Measurements from ENCODE around the gene CSTB.

Gene CSTB

DNA sequence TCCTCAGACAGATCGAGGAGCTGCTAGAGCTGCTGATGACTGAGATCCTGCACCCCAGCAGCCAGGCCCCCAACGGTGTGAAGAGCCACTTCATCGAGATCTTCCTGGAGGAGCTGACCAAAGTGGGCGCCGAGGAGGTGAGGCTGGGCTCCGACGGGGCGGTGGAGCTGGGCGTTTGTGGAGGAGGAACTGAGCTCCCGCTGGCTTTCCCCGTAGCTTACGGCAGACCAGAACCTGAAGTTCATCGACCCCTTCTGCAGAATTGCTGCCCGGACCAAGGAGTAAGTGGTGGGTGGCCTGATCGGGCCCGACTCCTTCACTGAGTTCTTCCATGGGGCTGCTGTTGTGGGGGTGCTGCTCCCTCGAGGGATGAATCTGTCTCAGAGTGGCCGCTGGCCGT is 21.3 kb upstream of the CSTB start:
- peaks cover 41 to 99% of the 10 kb centered on the region in 2 experiments for H3K36me3 ChIP-seq (ENCODE audit: control insufficient read depth in 2 of 2, insufficient read depth in 1 of 2, low read length in 2 of 2)
- no peaks in the 10 kb centered on the region for H3K9me3 ChIP-seq (ENCODE audit: control insufficient read depth, insufficient read depth, low read depth, low read length)
- TF ChIP-seq, protein P1, sequence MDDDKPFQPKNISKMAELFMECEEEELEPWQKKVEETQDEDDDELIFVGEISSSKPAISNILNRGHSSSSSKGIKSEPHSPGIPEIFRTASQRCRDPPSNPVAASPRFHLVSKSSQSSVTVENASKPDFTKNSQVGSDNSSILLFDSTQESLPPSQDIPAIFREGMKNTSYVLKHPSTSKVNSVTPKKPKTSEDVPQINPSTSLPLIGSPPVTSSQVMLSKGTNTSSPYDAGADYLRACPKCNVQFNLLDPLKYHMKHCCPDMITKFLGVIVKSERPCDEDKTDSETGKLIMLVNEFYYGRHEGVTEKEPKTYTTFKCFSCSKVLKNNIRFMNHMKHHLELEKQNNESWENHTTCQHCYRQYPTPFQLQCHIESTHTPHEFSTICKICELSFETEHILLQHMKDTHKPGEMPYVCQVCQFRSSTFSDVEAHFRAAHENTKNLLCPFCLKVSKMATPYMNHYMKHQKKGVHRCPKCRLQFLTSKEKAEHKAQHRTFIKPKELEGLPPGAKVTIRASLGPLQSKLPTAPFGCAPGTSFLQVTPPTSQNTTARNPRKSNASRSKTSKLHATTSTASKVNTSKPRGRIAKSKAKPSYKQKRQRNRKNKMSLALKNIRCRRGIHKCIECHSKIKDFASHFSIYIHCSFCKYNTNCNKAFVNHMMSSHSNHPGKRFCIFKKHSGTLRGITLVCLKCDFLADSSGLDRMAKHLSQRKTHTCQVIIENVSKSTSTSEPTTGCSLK (tag by site-specific recombination; IDR thresholded peaks at IDR 0.05), result no peak
- no peak for TF ChIP-seq GLIS1 (tag by site-specific recombination; IDR thresholded peaks at IDR 0.05)
- peak; percentile 82 for TF ChIP-seq EGR2 (tag by site-specific recombination; IDR thresholded peaks at IDR 0.05; ENCODE audit: low read depth)
- TF ChIP-seq ZNF510 (tag by site-specific recombination; IDR thresholded peaks at IDR 0.05; ENCODE audit: insufficient replicate concordance), result no peak
- POLR2A ChIA-PET, result no interaction called here
- H3K27ac ChIP-seq (ENCODE audit: extremely low read depth, low read depth, low read length), result no peak overlapping the region
- H3K4me1 ChIP-seq (ENCODE audit: control insufficient read depth, insufficient read depth, low read length), result no peaks in the 10 kb centered on the region
- H3K4me3 ChIP-seq (ENCODE audit: low read depth, low read length), result no peak overlapping the region
- CTCF ChIA-PET, result no interaction called here

DNA sequence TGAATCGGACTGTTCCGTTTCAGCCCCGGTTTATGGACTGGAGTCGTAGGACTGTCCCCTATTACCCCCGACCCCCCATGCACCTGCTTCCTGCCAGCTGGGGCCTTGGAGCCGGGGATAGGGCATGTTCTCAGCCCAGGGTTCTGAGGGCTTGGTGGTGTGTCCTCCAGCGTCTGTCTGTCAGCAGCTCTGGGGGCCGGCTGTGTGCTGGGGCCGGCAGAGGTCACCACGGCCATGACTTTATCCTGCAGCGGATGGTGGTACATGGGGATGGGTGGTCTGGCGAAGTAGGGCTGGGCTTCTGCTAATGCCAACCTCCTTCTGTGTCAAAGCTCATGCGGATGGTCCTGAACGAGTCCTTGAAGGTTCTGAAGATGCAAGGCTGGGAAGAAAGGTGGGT is 18.7 kb upstream of the CSTB start:
- H3K9me3 ChIP-seq (ENCODE audit: control insufficient read depth, insufficient read depth, low read depth, low read length), result no peaks in the 10 kb centered on the region
- no peak overlapping the region for H3K4me3 ChIP-seq (ENCODE audit: low read depth, low read length)
- TF ChIP-seq, protein P2, sequence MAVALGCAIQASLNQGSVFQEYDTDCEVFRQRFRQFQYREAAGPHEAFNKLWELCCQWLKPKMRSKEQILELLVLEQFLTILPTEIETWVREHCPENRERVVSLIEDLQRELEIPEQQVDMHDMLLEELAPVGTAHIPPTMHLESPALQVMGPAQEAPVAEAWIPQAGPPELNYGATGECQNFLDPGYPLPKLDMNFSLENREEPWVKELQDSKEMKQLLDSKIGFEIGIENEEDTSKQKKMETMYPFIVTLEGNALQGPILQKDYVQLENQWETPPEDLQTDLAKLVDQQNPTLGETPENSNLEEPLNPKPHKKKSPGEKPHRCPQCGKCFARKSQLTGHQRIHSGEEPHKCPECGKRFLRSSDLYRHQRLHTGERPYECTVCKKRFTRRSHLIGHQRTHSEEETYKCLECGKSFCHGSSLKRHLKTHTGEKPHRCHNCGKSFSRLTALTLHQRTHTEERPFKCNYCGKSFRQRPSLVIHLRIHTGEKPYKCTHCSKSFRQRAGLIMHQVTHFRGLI (tag by site-specific recombination; IDR thresholded peaks at IDR 0.05), result no peak
- TF ChIP-seq, protein P3, sequence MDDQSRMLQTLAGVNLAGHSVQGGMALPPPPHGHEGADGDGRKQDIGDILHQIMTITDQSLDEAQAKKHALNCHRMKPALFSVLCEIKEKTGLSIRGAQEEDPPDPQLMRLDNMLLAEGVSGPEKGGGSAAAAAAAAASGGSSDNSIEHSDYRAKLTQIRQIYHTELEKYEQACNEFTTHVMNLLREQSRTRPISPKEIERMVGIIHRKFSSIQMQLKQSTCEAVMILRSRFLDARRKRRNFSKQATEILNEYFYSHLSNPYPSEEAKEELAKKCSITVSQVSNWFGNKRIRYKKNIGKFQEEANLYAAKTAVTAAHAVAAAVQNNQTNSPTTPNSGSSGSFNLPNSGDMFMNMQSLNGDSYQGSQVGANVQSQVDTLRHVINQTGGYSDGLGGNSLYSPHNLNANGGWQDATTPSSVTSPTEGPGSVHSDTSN (CRISPR knock-in tag; IDR thresholded peaks at IDR 0.05), result no peak
- TF ChIP-seq ZBTB21 (tag by site-specific recombination; IDR thresholded peaks at IDR 0.05), result no peak
- no peak for TF ChIP-seq SP3 (tag by site-specific recombination; IDR thresholded peaks at IDR 0.05)
- TF ChIP-seq OVOL3 (tag by site-specific recombination; IDR thresholded peaks at IDR 0.05), result no peak
- no peak for TF ChIP-seq BCL11A (tag by site-specific recombination; IDR thresholded peaks at IDR 0.05; ENCODE audit: low read depth)
- TF ChIP-seq, protein P4, sequence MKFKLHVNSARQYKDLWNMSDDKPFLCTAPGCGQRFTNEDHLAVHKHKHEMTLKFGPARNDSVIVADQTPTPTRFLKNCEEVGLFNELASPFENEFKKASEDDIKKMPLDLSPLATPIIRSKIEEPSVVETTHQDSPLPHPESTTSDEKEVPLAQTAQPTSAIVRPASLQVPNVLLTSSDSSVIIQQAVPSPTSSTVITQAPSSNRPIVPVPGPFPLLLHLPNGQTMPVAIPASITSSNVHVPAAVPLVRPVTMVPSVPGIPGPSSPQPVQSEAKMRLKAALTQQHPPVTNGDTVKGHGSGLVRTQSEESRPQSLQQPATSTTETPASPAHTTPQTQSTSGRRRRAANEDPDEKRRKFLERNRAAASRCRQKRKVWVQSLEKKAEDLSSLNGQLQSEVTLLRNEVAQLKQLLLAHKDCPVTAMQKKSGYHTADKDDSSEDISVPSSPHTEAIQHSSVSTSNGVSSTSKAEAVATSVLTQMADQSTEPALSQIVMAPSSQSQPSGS (tag by site-specific recombination; IDR thresholded peaks at IDR 0.05; ENCODE audit: low read depth), result no peak
- TF ChIP-seq ZNF324 (tag by site-specific recombination; IDR thresholded peaks at IDR 0.05), result no peak
- TF ChIP-seq ZNF555 (tag by site-specific recombination; conservative IDR thresholded peaks at IDR 0.05), result no peak
- TF ChIP-seq HOXC10 (CRISPR knock-in tag; IDR thresholded peaks at IDR 0.05), result no peak
- TF ChIP-seq, protein P5, sequence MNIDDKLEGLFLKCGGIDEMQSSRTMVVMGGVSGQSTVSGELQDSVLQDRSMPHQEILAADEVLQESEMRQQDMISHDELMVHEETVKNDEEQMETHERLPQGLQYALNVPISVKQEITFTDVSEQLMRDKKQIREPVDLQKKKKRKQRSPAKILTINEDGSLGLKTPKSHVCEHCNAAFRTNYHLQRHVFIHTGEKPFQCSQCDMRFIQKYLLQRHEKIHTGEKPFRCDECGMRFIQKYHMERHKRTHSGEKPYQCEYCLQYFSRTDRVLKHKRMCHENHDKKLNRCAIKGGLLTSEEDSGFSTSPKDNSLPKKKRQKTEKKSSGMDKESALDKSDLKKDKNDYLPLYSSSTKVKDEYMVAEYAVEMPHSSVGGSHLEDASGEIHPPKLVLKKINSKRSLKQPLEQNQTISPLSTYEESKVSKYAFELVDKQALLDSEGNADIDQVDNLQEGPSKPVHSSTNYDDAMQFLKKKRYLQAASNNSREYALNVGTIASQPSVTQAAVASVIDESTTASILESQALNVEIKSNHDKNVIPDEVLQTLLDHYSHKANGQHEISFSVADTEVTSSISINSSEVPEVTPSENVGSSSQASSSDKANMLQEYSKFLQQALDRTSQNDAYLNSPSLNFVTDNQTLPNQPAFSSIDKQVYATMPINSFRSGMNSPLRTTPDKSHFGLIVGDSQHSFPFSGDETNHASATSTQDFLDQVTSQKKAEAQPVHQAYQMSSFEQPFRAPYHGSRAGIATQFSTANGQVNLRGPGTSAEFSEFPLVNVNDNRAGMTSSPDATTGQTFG (tag by site-specific recombination; IDR thresholded peaks at IDR 0.05; ENCODE audit: borderline replicate concordance), result no peak
- TF ChIP-seq, protein P6, sequence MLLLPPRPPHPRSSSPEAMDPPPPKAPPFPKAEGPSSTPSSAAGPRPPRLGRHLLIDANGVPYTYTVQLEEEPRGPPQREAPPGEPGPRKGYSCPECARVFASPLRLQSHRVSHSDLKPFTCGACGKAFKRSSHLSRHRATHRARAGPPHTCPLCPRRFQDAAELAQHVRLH (tag by site-specific recombination; IDR thresholded peaks at IDR 0.05), result no peak
- no peak for TF ChIP-seq KLF10 (tag by site-specific recombination; IDR thresholded peaks at IDR 0.05)
- TF ChIP-seq, protein P7, sequence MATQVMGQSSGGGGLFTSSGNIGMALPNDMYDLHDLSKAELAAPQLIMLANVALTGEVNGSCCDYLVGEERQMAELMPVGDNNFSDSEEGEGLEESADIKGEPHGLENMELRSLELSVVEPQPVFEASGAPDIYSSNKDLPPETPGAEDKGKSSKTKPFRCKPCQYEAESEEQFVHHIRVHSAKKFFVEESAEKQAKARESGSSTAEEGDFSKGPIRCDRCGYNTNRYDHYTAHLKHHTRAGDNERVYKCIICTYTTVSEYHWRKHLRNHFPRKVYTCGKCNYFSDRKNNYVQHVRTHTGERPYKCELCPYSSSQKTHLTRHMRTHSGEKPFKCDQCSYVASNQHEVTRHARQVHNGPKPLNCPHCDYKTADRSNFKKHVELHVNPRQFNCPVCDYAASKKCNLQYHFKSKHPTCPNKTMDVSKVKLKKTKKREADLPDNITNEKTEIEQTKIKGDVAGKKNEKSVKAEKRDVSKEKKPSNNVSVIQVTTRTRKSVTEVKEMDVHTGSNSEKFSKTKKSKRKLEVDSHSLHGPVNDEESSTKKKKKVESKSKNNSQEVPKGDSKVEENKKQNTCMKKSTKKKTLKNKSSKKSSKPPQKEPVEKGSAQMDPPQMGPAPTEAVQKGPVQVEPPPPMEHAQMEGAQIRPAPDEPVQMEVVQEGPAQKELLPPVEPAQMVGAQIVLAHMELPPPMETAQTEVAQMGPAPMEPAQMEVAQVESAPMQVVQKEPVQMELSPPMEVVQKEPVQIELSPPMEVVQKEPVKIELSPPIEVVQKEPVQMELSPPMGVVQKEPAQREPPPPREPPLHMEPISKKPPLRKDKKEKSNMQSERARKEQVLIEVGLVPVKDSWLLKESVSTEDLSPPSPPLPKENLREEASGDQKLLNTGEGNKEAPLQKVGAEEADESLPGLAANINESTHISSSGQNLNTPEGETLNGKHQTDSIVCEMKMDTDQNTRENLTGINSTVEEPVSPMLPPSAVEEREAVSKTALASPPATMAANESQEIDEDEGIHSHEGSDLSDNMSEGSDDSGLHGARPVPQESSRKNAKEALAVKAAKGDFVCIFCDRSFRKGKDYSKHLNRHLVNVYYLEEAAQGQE (tag by site-specific recombination; IDR thresholded peaks at IDR 0.05), result no peak
- TF ChIP-seq ZNF416 (tag by site-specific recombination; IDR thresholded peaks at IDR 0.05), result no peak
- ChIA-PET POLR2A (interaction anchor here (1.1 kb wide), 1 partner anchor 12 kb away, joined by 4 read pairs; no protein-coding TSS in a partner anchor), CTCF (no interaction called here)
- H3K27ac ChIP-seq (ENCODE audit: extremely low read depth, low read depth, low read length), result no peak overlapping the region
- H3K36me3 ChIP-seq (ENCODE audit: control insufficient read depth in 2 of 2, insufficient read depth in 1 of 2, low read length in 2 of 2), result peaks cover 49 to 95% of the 10 kb centered on the region in 2 experiments
- peaks cover 8% of the 10 kb centered on the region for H3K4me1 ChIP-seq (ENCODE audit: control insufficient read depth, insufficient read depth, low read length)
